Keratinocyte (primary cell): ENCODE measurements around the gene APBB2. TPM values are rescaled to one million over a fixed set of nuclear protein-coding genes. Genes with fewer than 3 reads are reported as not detected.

Source experiments
- DNase-seq: peaks from one replicate; pipeline ENCODE4 v3.0.0-alpha.2; 2011; ENCODE audit warnings: low read depth, missing footprints, low spot score
- FAIRE-seq: peaks from 2 replicates; lab custom pipeline; 2011; peaks lifted over from hg19 to GRCh38; lab: Jason Lieb, UNC
- H2AFZ ChIP-seq: 2 replicates; pipeline ENCODE4 v1.6.0; 2012; ENCODE audit warnings: low read length, control low read depth, inconsistent platforms; ENCODE audit not compliant: control insufficient read depth
- H3K27ac ChIP-seq: 2 replicates; pipeline ENCODE4 v1.5.1; 2011; ENCODE audit warnings: low read length; ENCODE audit not compliant: control insufficient read depth, insufficient read depth
- H3K27me3 ChIP-seq: 3 replicates; pipeline ENCODE4 v1.6.0; 2011; ENCODE audit warnings: low read length; ENCODE audit not compliant: control insufficient read depth, insufficient read depth; ENCODE audit errors: extremely low read depth
- H3K36me3 ChIP-seq, 2 experiments: 2 replicates in 1 of 2; 3 replicates in 1 of 2; pipeline ENCODE4 v1.5.1; 2011; ENCODE audit warnings: low read length in 2 of 2, mild to moderate bottlenecking in 1 of 2; ENCODE audit not compliant: control insufficient read depth in 2 of 2, insufficient read depth in 2 of 2; ENCODE audit errors: extremely low read depth in 1 of 2
- H3K4me1 ChIP-seq: 3 replicates; pipeline ENCODE4 v1.5.1; 2011; ENCODE audit warnings: low read length; ENCODE audit not compliant: control insufficient read depth, insufficient read depth; ENCODE audit errors: extremely low read depth
- H3K4me2 ChIP-seq: 3 replicates; pipeline ENCODE4 v1.6.0; 2011; ENCODE audit warnings: low read depth, low read length; ENCODE audit not compliant: control insufficient read depth, insufficient read depth; ENCODE audit errors: extremely low read depth
- H3K4me3 ChIP-seq, 3 experiments: fragments of 200-600 bp in 1 of 3; sonication (generic) in 1 of 3; 2 replicates in 2 of 3; 3 replicates in 1 of 3; pipeline ENCODE4 v1.5.1; 2011 to 2016; ENCODE audit warnings: low read length in 3 of 3, mild to moderate bottlenecking in 3 of 3, control low read depth in 2 of 3, inconsistent platforms in 1 of 3, low read depth in 1 of 3, mixed read lengths in 1 of 3, mixed run types in 1 of 3, moderate library complexity in 1 of 3; ENCODE audit not compliant: control insufficient read depth in 2 of 3, insufficient read depth in 2 of 3; ENCODE audit errors: extremely low read depth in 1 of 3
- H3K79me2 ChIP-seq: 2 replicates; pipeline ENCODE4 v1.6.0; 2012; ENCODE audit warnings: low read length; ENCODE audit not compliant: control insufficient read depth, insufficient read depth
- H3K9ac ChIP-seq: 3 replicates; pipeline ENCODE4 v1.6.0; 2011; ENCODE audit warnings: low read length; ENCODE audit not compliant: control insufficient read depth, insufficient read depth; ENCODE audit errors: extremely low read depth
- H3K9me1 ChIP-seq: 3 replicates; pipeline ENCODE4 v1.6.0; 2011; ENCODE audit warnings: low read length; ENCODE audit not compliant: control insufficient read depth, insufficient read depth; ENCODE audit errors: extremely low read depth
- H3K9me3 ChIP-seq: 2 replicates; pipeline ENCODE4 v1.5.1; 2012; ENCODE audit warnings: low read depth, low read length; ENCODE audit not compliant: control insufficient read depth
- H4K20me1 ChIP-seq: 3 replicates; pipeline ENCODE4 v1.6.0; 2011; ENCODE audit warnings: low read length; ENCODE audit not compliant: control insufficient read depth, insufficient read depth; ENCODE audit errors: extremely low read depth
- EZH2 ChIP-seq: IDR thresholded peaks from one replicate; pipeline ENCODE4 v1.6.1; 2012; ENCODE audit warnings: inconsistent platforms, mild to moderate bottlenecking, low read length, moderate library complexity
- dilution Hi-C: fragments of 300-500 bp; cut with MboI; formaldehyde crosslinking; loops from one replicate; pipeline ENCODE4 v1.7.0; 2020; ENCODE audit warnings: low sequenced_read_pairs; ENCODE audit not compliant: extremely low pct_ligation_motif_present
- polyA plus RNA-seq, 5 experiments: library from polyadenylated mRNA; depleted of rRNA in 3 of 5; stranded (reverse) in 3 of 5; stranded (forward) in 1 of 5; unstranded in 1 of 5; fragments of >200 nt; gene quantifications; 1 replicate in 1 of 5; 2 replicates in 3 of 5; 3 replicates in 1 of 5; pipeline versions ENCODE4 v1.2.1 to v1.2.3, GENCODE V29; 2011 to 2012; ENCODE audit warnings: missing spikeins in 2 of 5, low read depth in 1 of 5, low replicate concordance in 1 of 5
- TF ChIP-seq, protein P1 (sequence below), 3 experiments: IDR thresholded peaks in 1 of 3; conservative IDR thresholded peaks in 1 of 3; optimal IDR thresholded peaks in 1 of 3; 2 replicates in 2 of 3; 3 replicates in 1 of 3; pipeline versions ENCODE3 to v1.5.1; 2011; ENCODE audit warnings: low read length in 3 of 3, mild to moderate bottlenecking in 3 of 3, moderate library complexity in 2 of 3, control low read depth in 1 of 3, inconsistent platforms in 1 of 3; ENCODE audit not compliant: insufficient read depth in 2 of 3; ENCODE audit errors: extremely low read depth in 1 of 3

Gene APBB2
- polyA plus RNA-seq, 1 donor (not counting 4 experiments of a cell fraction or from before 2014, with no cell fraction given): 57.3 TPM

DNA sequence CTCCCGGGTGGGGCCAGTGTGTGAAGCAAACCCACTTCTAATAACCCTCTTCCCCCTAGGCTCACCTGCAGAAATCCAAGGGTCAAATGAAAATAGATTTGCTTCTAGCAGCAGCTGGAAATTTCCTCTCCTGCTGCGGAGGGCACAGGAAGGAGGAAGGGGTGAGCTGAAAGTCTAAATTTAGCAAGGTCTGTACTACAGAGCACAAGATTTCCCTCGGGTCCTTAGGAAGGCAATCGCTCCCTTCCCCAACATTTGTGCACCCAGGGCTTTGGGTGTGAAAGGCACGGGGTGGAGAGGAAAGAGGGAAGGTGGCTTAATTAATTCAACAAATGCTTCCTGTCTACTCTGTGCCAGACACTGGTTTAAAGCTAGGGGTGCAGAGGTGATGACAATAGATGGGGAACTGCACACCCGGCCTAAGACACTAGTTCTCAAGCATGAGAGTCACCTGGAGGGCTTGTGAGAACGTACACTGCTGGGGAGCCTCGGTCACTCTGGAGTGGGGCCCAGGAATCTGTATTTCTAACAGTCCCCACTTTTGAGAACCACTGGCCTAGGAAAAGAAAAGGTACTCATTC, 260.2 kb downstream of the APBB2 start:
- Histone ChIP-seq H3K4me3 (no peak overlapping the region), H3K9me1 (no peaks in the 10 kb centered on the region), H3K4me1 (no peaks in the 10 kb centered on the region), H4K20me1 (no peaks in the 10 kb centered on the region), H2AFZ (no peak overlapping the region), H3K79me2 (peaks cover 3% of the 10 kb centered on the region), H3K27ac (no peak overlapping the region), H3K36me3 (peaks cover 3 to 5% of the 10 kb centered on the region in 2 experiments), H3K4me2 (no peak overlapping the region), H3K9me3 (no peaks in the 10 kb centered on the region), H3K27me3 (no peaks in the 10 kb centered on the region), H3K9ac (no peak overlapping the region)
- DNase-seq (no peak), FAIRE-seq (no peak)
- TF ChIP-seq, protein P1, sequence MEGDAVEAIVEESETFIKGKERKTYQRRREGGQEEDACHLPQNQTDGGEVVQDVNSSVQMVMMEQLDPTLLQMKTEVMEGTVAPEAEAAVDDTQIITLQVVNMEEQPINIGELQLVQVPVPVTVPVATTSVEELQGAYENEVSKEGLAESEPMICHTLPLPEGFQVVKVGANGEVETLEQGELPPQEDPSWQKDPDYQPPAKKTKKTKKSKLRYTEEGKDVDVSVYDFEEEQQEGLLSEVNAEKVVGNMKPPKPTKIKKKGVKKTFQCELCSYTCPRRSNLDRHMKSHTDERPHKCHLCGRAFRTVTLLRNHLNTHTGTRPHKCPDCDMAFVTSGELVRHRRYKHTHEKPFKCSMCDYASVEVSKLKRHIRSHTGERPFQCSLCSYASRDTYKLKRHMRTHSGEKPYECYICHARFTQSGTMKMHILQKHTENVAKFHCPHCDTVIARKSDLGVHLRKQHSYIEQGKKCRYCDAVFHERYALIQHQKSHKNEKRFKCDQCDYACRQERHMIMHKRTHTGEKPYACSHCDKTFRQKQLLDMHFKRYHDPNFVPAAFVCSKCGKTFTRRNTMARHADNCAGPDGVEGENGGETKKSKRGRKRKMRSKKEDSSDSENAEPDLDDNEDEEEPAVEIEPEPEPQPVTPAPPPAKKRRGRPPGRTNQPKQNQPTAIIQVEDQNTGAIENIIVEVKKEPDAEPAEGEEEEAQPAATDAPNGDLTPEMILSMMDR (optimal IDR thresholded peaks at IDR 0.05 in 1 of 3, IDR thresholded peaks at IDR 0.05 in 1 of 3, conservative IDR thresholded peaks at IDR 0.05 in 1 of 3; ENCODE audit: extremely low read depth in 1 of 3, insufficient read depth in 2 of 3, low read length in 3 of 3): no peak
- no peak for TF ChIP-seq EZH2
- dilution Hi-C loops: no loop called here

DNA sequence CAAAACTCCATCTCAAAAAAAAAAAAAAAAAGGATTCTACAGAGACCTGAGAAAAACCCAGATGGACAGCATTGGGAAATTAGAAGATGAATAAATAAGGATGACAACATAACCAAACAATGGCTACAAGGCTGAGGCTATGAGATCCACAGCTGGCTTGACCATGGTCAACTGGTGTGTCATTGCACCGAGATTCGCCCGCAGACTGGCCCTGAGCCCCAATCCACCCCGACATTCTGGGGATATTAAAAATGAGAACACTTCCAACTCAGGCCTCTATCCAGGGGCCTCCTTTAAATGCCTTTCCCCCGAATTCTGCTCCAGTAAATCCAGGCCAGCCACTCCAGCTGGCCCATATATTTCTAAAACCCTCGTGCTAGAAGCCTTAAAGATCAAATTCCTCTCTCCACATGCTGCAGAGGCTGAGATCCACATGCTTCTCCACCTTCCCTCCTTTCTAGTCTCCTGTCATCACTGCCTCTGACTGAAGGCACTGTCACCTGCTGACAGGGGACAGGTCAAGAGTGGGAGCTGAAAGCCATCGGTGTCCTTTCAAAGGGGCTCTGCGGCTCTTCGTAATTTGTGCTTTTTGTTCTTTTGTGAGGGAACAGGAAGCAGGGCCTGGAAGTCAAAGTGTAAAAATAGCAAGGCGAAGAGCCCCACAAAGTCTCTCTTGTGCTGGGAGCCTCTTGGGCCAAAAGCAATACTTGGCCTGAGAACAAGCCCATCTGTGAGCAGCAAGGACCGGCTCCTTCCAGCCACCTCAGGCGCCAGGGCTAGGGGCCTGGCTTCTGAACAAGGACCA, 260.9 kb downstream of the APBB2 start:
- FAIRE-seq (no peak), DNase-seq (no peak)
- dilution Hi-C loops: no loop called here
- Histone ChIP-seq H3K27me3 (no peaks in the 10 kb centered on the region), H3K4me2 (no peak overlapping the region), H2AFZ (no peak overlapping the region), H3K9me1 (no peaks in the 10 kb centered on the region), H3K4me1 (no peaks in the 10 kb centered on the region), H3K9ac (no peak overlapping the region), H3K79me2 (peaks cover 3% of the 10 kb centered on the region), H3K27ac (no peak overlapping the region), H3K9me3 (no peaks in the 10 kb centered on the region), H4K20me1 (no peaks in the 10 kb centered on the region), H3K4me3 (no peak overlapping the region), H3K36me3 (peaks cover 3 to 5% of the 10 kb centered on the region in 2 experiments)
- TF ChIP-seq EZH2: no peak
- TF ChIP-seq, protein P1 (optimal IDR thresholded peaks at IDR 0.05 in 1 of 3, IDR thresholded peaks at IDR 0.05 in 1 of 3, conservative IDR thresholded peaks at IDR 0.05 in 1 of 3; ENCODE audit: extremely low read depth in 1 of 3, insufficient read depth in 2 of 3, low read length in 3 of 3): no peak
